Large intestine (tissue), 3 donors: ENCODE results near the gene GPSM3. TPM values are rescaled to one million over a fixed set of nuclear protein-coding genes. Genes with fewer than 3 reads are reported as not detected.
A peak's percentile ranks its signal among the peaks of the same experiment; 100 is the strongest.
"Not testable (repeated sequence)": the region's sequence is repeated elsewhere in the genome, so short reads cannot be mapped to it uniquely, and the experiment has no call there.

Experiments
- DNase-seq, 2 donors: peaks; one replicate each; pipeline versions ENCODE4 v3.0.0 to v3.0.0-alpha.2; 2013
- H3K27ac ChIP-seq: one replicate; pipeline ENCODE4 v1.5.1; 2013; ENCODE audit warnings: low read length
- H3K27me3 ChIP-seq: 2 replicates; pipeline ENCODE4 v1.6.1; 2013; ENCODE audit warnings: low read length; ENCODE audit not compliant: control insufficient read depth, insufficient read depth
- H3K36me3 ChIP-seq: 2 replicates; pipeline ENCODE4 v1.6.1; 2013; ENCODE audit warnings: low read length; ENCODE audit not compliant: control insufficient read depth, insufficient read depth
- H3K4me1 ChIP-seq: one replicate; pipeline ENCODE4 v1.6.1; 2013; ENCODE audit warnings: low read length; ENCODE audit not compliant: control insufficient read depth, insufficient read depth
- H3K4me3 ChIP-seq: one replicate; pipeline ENCODE4 v1.5.1; 2013; ENCODE audit warnings: low read length
- H3K9me3 ChIP-seq: one replicate; pipeline ENCODE4 v1.6.1; 2013; ENCODE audit warnings: mild to moderate bottlenecking, low read depth, low read length, moderate library complexity; ENCODE audit not compliant: control insufficient read depth
- WGBS: methylation state at CpG from one replicate; pipeline ENCODE4 v1.1.5; 2013; ENCODE audit warnings: low lambda C conversion rate; ENCODE audit not compliant: insufficient coverage; 5-methylcytosine and 5-hydroxymethylcytosine counted together
- polyA plus RNA-seq: library from polyadenylated mRNA; unstranded; fragments of 120-200 nt; gene quantifications from one replicate; pipeline ENCODE4 v1.2.1, GENCODE V29; 2013

Gene GPSM3
- polyA plus RNA-seq, 1 donor = 14.3 TPM

GRCh38 chr6:32194825-32195651, 2.6 kb upstream of the GPSM3 start:
- WGBS = no CpG with 5 or more reads among the region's 15 CpGs
- Histone ChIP-seq H3K9me3 (no peaks in the 10 kb centered on the region), H3K27me3 (no peaks in the 10 kb centered on the region), H3K36me3 (no peaks in the 10 kb centered on the region), H3K4me1 (peaks cover 39% of the 10 kb centered on the region), H3K4me3 (peak overlapping the region; percentile 40), H3K27ac (peak overlapping the region; percentile 85)
- DNase-seq = peak in 1 of 2 donors; percentile 67

- no peaks in the 10 kb centered on the region for H3K27me3 ChIP-seq
- no peak overlapping the region for H3K4me3 ChIP-seq
- no peak for DNase-seq
- H3K9me3 ChIP-seq = no peaks in the 10 kb centered on the region
- H3K27ac ChIP-seq = peak overlapping the region; percentile 85
- WGBS = no CpG with 5 or more reads among the region's 4 CpGs
- peaks cover 39% of the 10 kb centered on the region for H3K4me1 ChIP-seq
- H3K36me3 ChIP-seq = no peaks in the 10 kb centered on the region
Observed at GRCh38 chr6:32194388-32194787, 1.9 kb upstream of the GPSM3 start.

GRCh38 chr6:32193096-32193495, 653 bp upstream of the GPSM3 start:
- H3K9me3 ChIP-seq, H3K36me3 ChIP-seq, H3K4me3 ChIP-seq, DNase-seq, H3K27me3 ChIP-seq: not testable (repeated sequence)
- peaks cover 39% of the 10 kb centered on the region for H3K4me1 ChIP-seq
- peak overlapping the region; percentile 99 for H3K27ac ChIP-seq
- WGBS = 91% methylated on average over 4 of the region's 13 CpGs

- no peaks in the 10 kb centered on the region for H3K9me3 ChIP-seq
- H3K4me3 ChIP-seq = peak overlapping the region; percentile 88
- H3K36me3 ChIP-seq = peaks cover 12% of the 10 kb centered on the region
- peak overlapping the region; percentile 99 for H3K27ac ChIP-seq
- WGBS = no CpG with 5 or more reads among the region's 15 CpGs
- peaks cover 41% of the 10 kb centered on the region for H3K4me1 ChIP-seq
- no peaks in the 10 kb centered on the region for H3K27me3 ChIP-seq
- peak in 1 of 2 donors; percentile 34 for DNase-seq
Observed at GRCh38 chr6:32191696-32192607, 491 bp downstream of the GPSM3 start.

- Histone ChIP-seq H3K27ac (peak overlapping the region; percentile 99), H3K4me3 (peak overlapping the region; percentile 88), H3K27me3 (no peaks in the 10 kb centered on the region), H3K4me1 (peaks cover 37% of the 10 kb centered on the region), H3K36me3 (peaks cover 21% of the 10 kb centered on the region), H3K9me3 (no peaks in the 10 kb centered on the region)
- peak in 1 of 2 donors; percentile 64 for DNase-seq
- WGBS = 40% methylated on average over 1 of the region's 8 CpGs
Observed at GRCh38 chr6:32190911-32191677, 1.3 kb downstream of the GPSM3 start.

GRCh38 chr6:32190054-32190851, 2.2 kb downstream of the GPSM3 start, which contains the start of gene PBX2:
Gene PBX2, minus strand, starts transcription at chr6:32190202. Its CDS starts 287 bp downstream, at chr6:32189915.
- Histone ChIP-seq H3K9me3 (no peaks in the 10 kb centered on the region), H3K27me3 (no peaks in the 10 kb centered on the region), H3K4me1 (peaks cover 37% of the 10 kb centered on the region), H3K27ac (peak within 1 kb of the TSS; percentile 99), H3K36me3 (peaks cover 25% of the 10 kb centered on the region), H3K4me3 (peak within 1 kb of the TSS; percentile 88)
- peak; percentile 88 to 94 for DNase-seq
- WGBS = 0% methylated on average over 2 of the region's 23 CpGs

GRCh38 chr6:32189742-32190053, 2.7 kb downstream of the GPSM3 start:
- Histone ChIP-seq H3K9me3 (no peaks in the 10 kb centered on the region), H3K27me3 (no peaks in the 10 kb centered on the region), H3K4me1 (peaks cover 32% of the 10 kb centered on the region), H3K36me3 (peaks cover 25% of the 10 kb centered on the region), H3K4me3 (peak overlapping the region; percentile 88), H3K27ac (peak overlapping the region; percentile 99)
- DNase-seq = no peak
- WGBS = no CpG with 5 or more reads among the region's 23 CpGs

- peaks cover 27% of the 10 kb centered on the region for H3K36me3 ChIP-seq
- no peaks in the 10 kb centered on the region for H3K27me3 ChIP-seq
- no peak for DNase-seq
- peaks cover 30% of the 10 kb centered on the region for H3K4me1 ChIP-seq
- no peaks in the 10 kb centered on the region for H3K9me3 ChIP-seq
- peak overlapping the region; percentile 88 for H3K4me3 ChIP-seq
- WGBS = 0% methylated on average over 1 of the region's 10 CpGs
- peak overlapping the region; percentile 99 for H3K27ac ChIP-seq
Observed at GRCh38 chr6:32189069-32189741, 3.2 kb downstream of the GPSM3 start.

- Histone ChIP-seq H3K27me3 (no peaks in the 10 kb centered on the region), H3K27ac (peak overlapping the region; percentile 99), H3K4me3 (peak overlapping the region; percentile 88), H3K9me3 (no peaks in the 10 kb centered on the region), H3K4me1 (peaks cover 29% of the 10 kb centered on the region), H3K36me3 (peaks cover 34% of the 10 kb centered on the region)
- no CpG with 5 or more reads among the region's 13 CpGs for WGBS
- peak in 1 of 2 donors; percentile 57 for DNase-seq
Observed at GRCh38 chr6:32188381-32189068, 3.9 kb downstream of the GPSM3 start.
